Skin epidermis (tissue), 12 donors: ENCODE measurements around the gene EVI5L.

ENCODE experiments used
- H3K27ac ChIP-seq, 21 experiments: fragments of 200-600 bp; sonication (generic) in 11 of 21; one replicate each; pipeline ENCODE4 v1.5.0; 2020; ENCODE audit warnings: mild to moderate bottlenecking in 3 of 21, inconsistent platforms in 2 of 21, moderate library complexity in 2 of 21
- H3K4me3 ChIP-seq, 7 experiments: fragments of 200-600 bp; sonication (generic) in 2 of 7; one replicate each; pipeline ENCODE4 v1.5.0; 2020; ENCODE audit warnings: inconsistent platforms in 2 of 7, mild to moderate bottlenecking in 2 of 7, moderate library complexity in 1 of 7

Gene EVI5L

GRCh38 chr19:7868671-7869452 lies 38.8 kb downstream of the EVI5L start:
- peak overlapping the region in 18 of 21 experiments; percentile 0 to 84 (median 34) for H3K27ac ChIP-seq
- H3K4me3 ChIP-seq, result peak overlapping the region; percentile 20 to 51 (median 40)

GRCh38 chr19:7869453-7869909 lies 39.5 kb downstream of the EVI5L start:
- peak overlapping the region in 16 of 21 experiments; percentile 0 to 84 (median 38) for H3K27ac ChIP-seq
- peak overlapping the region; percentile 20 to 51 (median 40) for H3K4me3 ChIP-seq

GRCh38 chr19:7869910-7870511 lies 40.0 kb downstream of the EVI5L start:
- peak overlapping the region in 15 of 21 experiments; percentile 0 to 84 (median 34) for H3K27ac ChIP-seq

GRCh38 chr19:7870571-7871436 lies 40.8 kb downstream of the EVI5L start:
- Histone ChIP-seq H3K4me3 (no peak overlapping the region), H3K27ac (no peak overlapping the region)

More at GRCh38 chr19:7869910-7870511, 40.0 kb downstream of the EVI5L start:
- peak overlapping the region; percentile 20 to 51 (median 40) for H3K4me3 ChIP-seq

- peak overlapping the region in 5 of 21 experiments; percentile 2 to 39 (median 32) for H3K27ac ChIP-seq
- peak overlapping the region in 1 of 7 experiments; percentile 24 for H3K4me3 ChIP-seq
Measured at GRCh38 chr19:7871437-7872305, 41.7 kb downstream of the EVI5L start.

GRCh38 chr19:7872306-7873204 lies 42.5 kb downstream of the EVI5L start:
- Histone ChIP-seq H3K4me3 (no peak overlapping the region), H3K27ac (no peak overlapping the region)

GRCh38 chr19:7873304-7874075 lies 43.5 kb downstream of the EVI5L start:
- Histone ChIP-seq H3K27ac (no peak overlapping the region), H3K4me3 (peak overlapping the region in 3 of 7 experiments; percentile 0 to 37 (median 18))

GRCh38 chr19:7874076-7874896 lies 44.3 kb downstream of the EVI5L start, which contains the start of gene PRR36:
PRR36 (minus strand) TSS chr19:7874390; CDS start chr19:7873689, 701 bp downstream.
- Histone ChIP-seq H3K27ac (no peak within 1 kb of the TSS), H3K4me3 (peak within 1 kb of the TSS in 4 of 7 experiments; percentile 0 to 37 (median 20))

- Histone ChIP-seq H3K27ac (no peak overlapping the region), H3K4me3 (peak overlapping the region in 1 of 7 experiments; percentile 37)
Measured at GRCh38 chr19:7874897-7875273, 44.9 kb downstream of the EVI5L start.

- H3K4me3 ChIP-seq, result no peak overlapping the region
Measured at GRCh38 chr19:7877249-7877836, 47.3 kb downstream of the EVI5L start.

GRCh38 chr19:7879111-7879807 lies 49.2 kb downstream of the EVI5L start:
- H3K27ac ChIP-seq, result no peak overlapping the region
- no peak overlapping the region for H3K4me3 ChIP-seq

More at GRCh38 chr19:7877249-7877836, 47.3 kb downstream of the EVI5L start:
- H3K27ac ChIP-seq, result no peak overlapping the region

GRCh38 chr19:7879836-7880235 lies 49.8 kb downstream of the EVI5L start:
- Histone ChIP-seq H3K4me3 (no peak overlapping the region), H3K27ac (no peak overlapping the region)

- H3K27ac ChIP-seq, result no peak overlapping the region
- no peak overlapping the region for H3K4me3 ChIP-seq
Measured at GRCh38 chr19:7881910-7882309, 51.9 kb downstream of the EVI5L start.

- H3K27ac ChIP-seq, result no peak overlapping the region
Measured at GRCh38 chr19:7883105-7883504, 53.1 kb downstream of the EVI5L start.

GRCh38 chr19:7883796-7884570 lies 54.0 kb downstream of the EVI5L start:
- no peak overlapping the region for H3K4me3 ChIP-seq
- H3K27ac ChIP-seq, result no peak overlapping the region

More at GRCh38 chr19:7883105-7883504, 53.1 kb downstream of the EVI5L start:
- no peak overlapping the region for H3K4me3 ChIP-seq
